ENCODE data around the gene PDS5B.

GRCh38 chr13:32553720-32554119 is 32.5 kb upstream of the PDS5B start:
- no peak for TF ChIP-seq CTCF (IDR thresholded peaks at IDR 0.05)
- no peak for TF ChIP-seq POLR2A (IDR thresholded peaks at IDR 0.05)
